GM23338 (cell line): ENCODE data around the gene RAB17. TPM values are rescaled to one million over a fixed set of nuclear protein-coding genes. Genes with fewer than 3 reads are reported as not detected.

Source experiments
- ATAC-seq: fragments of 200-7000 bp; cut with Tn5 transposase; 3 replicates; pipeline ENCODE4 v1.9.1; 2020
- DNase-seq: peaks from one replicate; pipeline ENCODE4 v3.0.0-alpha.2; 2015; ENCODE audit warnings: low spot score
- H2AFZ ChIP-seq: fragments of 200-600 bp; sonication (generic); 2 replicates; pipeline ENCODE4 v1.8.0; 2016; ENCODE audit warnings: antibody characterized with exemption, mild to moderate bottlenecking, moderate library complexity
- H3F3A ChIP-seq: fragments of 200-600 bp; sonication (generic); replicated peaks from 2 replicates; pipeline ENCODE4 v1.8.0; 2017; ENCODE audit warnings: antibody characterized with exemption, mixed run types, low read depth
- H3K27ac ChIP-seq: fragments of 200-600 bp; sonication (generic); 2 replicates; pipeline ENCODE4 v1.6.1; 2016; ENCODE audit warnings: low read depth
- H3K27me3 ChIP-seq: fragments of 200-600 bp; sonication (generic); 2 replicates; pipeline ENCODE4 v1.8.0; 2016; ENCODE audit warnings: mild to moderate bottlenecking, mixed run types, moderate library complexity; ENCODE audit not compliant: insufficient read depth
- H3K36me3 ChIP-seq: fragments of 200-600 bp; sonication (generic); 2 replicates; pipeline ENCODE4 v1.8.0; 2016; ENCODE audit warnings: mild to moderate bottlenecking; ENCODE audit not compliant: insufficient read depth
- H3K4me1 ChIP-seq: fragments of 200-600 bp; sonication (generic); 2 replicates; pipeline ENCODE4 v1.8.0; 2016; ENCODE audit warnings: mild to moderate bottlenecking, moderate library complexity; ENCODE audit not compliant: insufficient read depth
- H3K4me2 ChIP-seq: fragments of 200-600 bp; sonication (generic); 2 replicates; pipeline ENCODE4 v1.7.1; 2017; ENCODE audit warnings: mixed run types
- H3K4me3 ChIP-seq: fragments of 200-600 bp; sonication (generic); 2 replicates; pipeline ENCODE4 v1.6.1; 2016; ENCODE audit warnings: mixed run types
- H3K79me2 ChIP-seq: fragments of 200-600 bp; sonication (generic); replicated peaks from 2 replicates; pipeline ENCODE4 v1.8.0; 2017; ENCODE audit warnings: mild to moderate bottlenecking; ENCODE audit not compliant: insufficient read depth
- H3K9me2 ChIP-seq: fragments of 200-600 bp; sonication (generic); 2 replicates; pipeline ENCODE4 v1.8.0; 2017; ENCODE audit not compliant: insufficient read depth
- H4K20me1 ChIP-seq: fragments of 200-600 bp; sonication (generic); replicated peaks from 2 replicates; pipeline ENCODE4 v1.8.0; 2017; ENCODE audit warnings: mild to moderate bottlenecking; ENCODE audit not compliant: insufficient read depth
- H3K27ac Mint-ChIP-seq: 2 replicates; pipeline ENCODE4 v1.8.0; 2020; ENCODE audit warnings: inconsistent platforms, mild to moderate bottlenecking, moderate library complexity, mixed read lengths
- H3K27me3 Mint-ChIP-seq: 3 replicates; pipeline ENCODE4 v1.8.0; 2022; ENCODE audit warnings: low read depth, mild to moderate bottlenecking, moderate library complexity, mixed read lengths, inconsistent platforms; ENCODE audit not compliant: insufficient read depth, poor library complexity
- H3K36me3 Mint-ChIP-seq: 3 replicates; pipeline ENCODE4 v1.8.0; 2021; ENCODE audit warnings: low read depth, mild to moderate bottlenecking, inconsistent platforms, moderate library complexity, mixed read lengths
- H3K4me1 Mint-ChIP-seq: 3 replicates; pipeline ENCODE4 v1.8.0; 2020; ENCODE audit warnings: mild to moderate bottlenecking, inconsistent platforms, mixed read lengths
- H3K4me3 Mint-ChIP-seq: 3 replicates; pipeline ENCODE4 v1.8.0; 2021; ENCODE audit warnings: moderate library complexity, mild to moderate bottlenecking, inconsistent platforms, mixed read lengths
- H3K9me3 Mint-ChIP-seq: 3 replicates; pipeline ENCODE4 v1.8.0; 2020; ENCODE audit warnings: moderate library complexity, mild to moderate bottlenecking, inconsistent platforms, mixed read lengths
- CREB1 ChIP-seq: fragments of 250-450 bp; sonication (Bioruptor Pico); IDR thresholded peaks from 2 replicates; pipeline ENCODE4 v1.5.0; 2020; ENCODE audit warnings: low read depth, mild to moderate bottlenecking, moderate library complexity
- CTCF ChIP-seq, 2 experiments: fragments of 200-600 bp in 1 of 2; sonication (generic) in 1 of 2; conservative IDR thresholded peaks; 2 replicates each; pipeline versions ENCODE4 v1.5.1 to v1.6.1; 2016 to 2017; ENCODE audit warnings: antibody characterized with exemption in 2 of 2, low read depth in 2 of 2, mild to moderate bottlenecking in 2 of 2, moderate library complexity in 1 of 2
- ETS1 ChIP-seq: IDR thresholded peaks from 2 replicates; pipeline ENCODE4 v1.6.1; 2016; ENCODE audit warnings: antibody characterized with exemption
- EZH2 ChIP-seq: fragments of 200-600 bp; sonication (generic); IDR thresholded peaks from one replicate; pipeline ENCODE4 v1.8.0; 2017; ENCODE audit warnings: antibody characterized with exemption, mild to moderate bottlenecking, low read depth; ENCODE audit not compliant: unreplicated experiment
- EZH2phosphoT487 ChIP-seq: fragments of 200-600 bp; sonication (generic); IDR thresholded peaks from one replicate; pipeline ENCODE4 v1.8.1; 2018; ENCODE audit warnings: antibody characterized with exemption; ENCODE audit not compliant: unreplicated experiment
- JUNB ChIP-seq: IDR thresholded peaks from one replicate; pipeline ENCODE4 v1.6.1; 2016; ENCODE audit warnings: antibody characterized with exemption; ENCODE audit not compliant: unreplicated experiment
- NANOG ChIP-seq: IDR thresholded peaks from 2 replicates; pipeline ENCODE4 v1.6.1; 2016; ENCODE audit warnings: antibody characterized with exemption, borderline replicate concordance
- POLR2AphosphoS5 ChIP-seq: IDR thresholded peaks from 2 replicates; pipeline ENCODE4 v1.6.1; 2016; ENCODE audit warnings: antibody characterized with exemption, low read depth
- REST ChIP-seq: IDR thresholded peaks from one replicate; pipeline ENCODE4 v1.6.1; 2018; ENCODE audit warnings: antibody characterized with exemption; ENCODE audit not compliant: unreplicated experiment
- STAT1 ChIP-seq: IDR thresholded peaks from one replicate; pipeline ENCODE4 v1.6.1; 2016; ENCODE audit warnings: antibody characterized with exemption; ENCODE audit not compliant: unreplicated experiment
- ZNF114 ChIP-seq: fragments of 250-450 bp; sonication (Bioruptor Pico); IDR thresholded peaks from 2 replicates; pipeline ENCODE4 v1.5.0; 2020; ENCODE audit warnings: mild to moderate bottlenecking, moderate library complexity
- ZNF331 ChIP-seq: fragments of 250-450 bp; sonication (Bioruptor Pico); IDR thresholded peaks from 2 replicates; pipeline ENCODE4 v1.5.0; 2020; ENCODE audit warnings: low read depth, mild to moderate bottlenecking, moderate library complexity
- ZNF462 ChIP-seq: fragments of 250-450 bp; sonication (Bioruptor Pico); IDR thresholded peaks from 2 replicates; pipeline ENCODE4 v1.5.0; 2020; ENCODE audit warnings: mild to moderate bottlenecking, moderate library complexity
- polyA plus RNA-seq: library from polyadenylated mRNA; unstranded; fragments of >200 nt; fragmentation: Nextera tagmentation; extraction: Ambion mirVana; gene quantifications from 2 replicates; pipeline ENCODE4 v1.2.1, GENCODE V29; 2016
- total RNA-seq: library from RNA; depleted of rRNA; stranded (reverse); fragments of >200 nt; shearing (Covaris generic); gene quantifications from 2 replicates; pipeline ENCODE4 v1.2.3, GENCODE V29; 2014

Gene RAB17
- total and polyA plus RNA-seq, 2 experiments from 2014 or later, result 22.4 to 26.9 TPM

- no peak overlapping the region for H3K4me2 ChIP-seq
- ATAC-seq, result no peak
Measured at GRCh38 chr2:237536617-237537016, 53.9 kb downstream of the RAB17 start.

More at GRCh38 chr2:237536617-237537016, 53.9 kb downstream of the RAB17 start:
- H3K27ac Mint-ChIP-seq, result no peak overlapping the region
- no peak overlapping the region for H3K4me3 Mint-ChIP-seq
- no peak for DNase-seq
- Histone ChIP-seq H3K79me2 (no peaks in the 10 kb centered on the region), H3F3A (no peaks in the 10 kb centered on the region), H3K9me2 (no peaks in the 10 kb centered on the region), H3K27ac (no peak overlapping the region), H3K4me3 (no peak overlapping the region), H3K36me3 (no peaks in the 10 kb centered on the region), H3K27me3 (no peaks in the 10 kb centered on the region), H4K20me1 (no peaks in the 10 kb centered on the region), H3K4me1 (no peaks in the 10 kb centered on the region), H2AFZ (no peak overlapping the region)
- peaks cover 17% of the 10 kb centered on the region for H3K4me1 Mint-ChIP-seq
- peaks cover 5% of the 10 kb centered on the region for H3K27me3 Mint-ChIP-seq
- H3K36me3 Mint-ChIP-seq, result no peaks in the 10 kb centered on the region; the same call in 2 of the 3 replicates
- TF ChIP-seq CTCF (conservative IDR thresholded peaks at IDR 0.05; ENCODE audit: low read depth in 2 of 2), result no peak
- TF ChIP-seq POLR2AphosphoS5, result no peak
- TF ChIP-seq EZH2phosphoT487, result no peak
- no peak for TF ChIP-seq EZH2
- TF ChIP-seq NANOG, result no peak
- TF ChIP-seq STAT1, result no peak
- TF ChIP-seq ZNF114 (CRISPR knock-in tag), result no peak
- no peak for TF ChIP-seq ZNF462 (CRISPR knock-in tag)
- no peak for TF ChIP-seq ZNF331 (CRISPR knock-in tag)
- TF ChIP-seq REST, result no peak
- TF ChIP-seq ETS1, result no peak
- TF ChIP-seq JUNB, result no peak
- TF ChIP-seq CREB1 (CRISPR knock-in tag), result no peak
- peaks cover 1% of the 10 kb centered on the region; the same call in 1 of the 3 replicates for H3K9me3 Mint-ChIP-seq
